ENCODE data around the gene RALGAPA1.
"Not testable (repeated sequence)": the region's sequence is repeated elsewhere in the genome, so short reads cannot be mapped to it uniquely, and the experiment has no call there.

The RALGAPA1 gene

GRCh38 chr14:35699791-35700444 lies 109.2 kb downstream of the RALGAPA1 start:
- DNase-seq (ENCODE audit: low read depth, low spot score), result no peak

- no peak for DNase-seq (ENCODE audit: low read depth, low spot score)
These were observed 112.5 kb downstream of the RALGAPA1 start for GRCh38 chr14:35696575-35696974.

- DNase-seq (ENCODE audit: low read depth, low spot score), result no peak
These were observed 113.0 kb downstream of the RALGAPA1 start for GRCh38 chr14:35696119-35696518.

DNA sequence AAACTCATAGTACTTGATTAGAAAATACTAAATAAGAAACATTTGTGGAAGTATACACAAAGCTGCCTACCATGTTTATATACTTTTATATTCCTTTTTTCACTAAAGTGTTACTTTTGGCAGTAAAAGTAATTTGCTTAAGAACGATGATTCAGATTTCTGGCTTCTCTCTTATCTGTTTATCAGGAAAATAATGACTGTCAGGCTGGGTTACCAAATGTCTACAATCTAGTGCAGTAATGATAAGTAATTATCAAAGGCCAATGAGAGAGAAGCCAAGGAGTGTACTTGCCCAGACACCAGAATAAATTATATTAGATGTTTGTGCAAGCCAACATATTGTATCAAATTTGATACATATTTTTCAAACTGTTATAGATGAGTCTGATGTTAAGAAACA lies 113.4 kb downstream of the RALGAPA1 start:
- DNase-seq (ENCODE audit: low read depth, low spot score), result no peak

GRCh38 chr14:35695072-35695471 lies 114.0 kb downstream of the RALGAPA1 start:
- DNase-seq (ENCODE audit: low read depth, low spot score), result no peak

DNA sequence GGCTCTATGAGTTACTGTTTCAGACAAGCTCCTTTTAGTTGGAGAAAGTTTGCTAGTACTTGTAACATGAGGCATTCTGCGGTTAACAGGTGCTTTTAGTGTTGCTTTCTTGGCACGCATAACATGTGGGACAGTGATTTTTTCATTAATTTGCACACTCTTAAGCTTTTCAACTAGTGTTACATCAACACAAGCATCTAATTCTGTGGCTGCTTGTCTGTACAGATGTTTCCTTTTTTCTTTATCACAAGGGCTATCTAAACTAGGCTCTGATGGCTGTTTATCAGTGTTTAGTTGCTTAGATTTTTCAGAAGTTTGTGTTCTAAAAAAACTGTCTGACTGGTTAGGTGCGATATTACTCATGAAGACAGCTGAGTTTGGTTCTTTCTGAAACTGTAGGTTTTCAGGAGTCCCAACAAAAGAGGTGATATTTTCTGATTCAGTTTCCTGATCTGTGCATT lies 120.1 kb downstream of the RALGAPA1 start:
- no peak for DNase-seq (ENCODE audit: low read depth, low spot score)

DNA sequence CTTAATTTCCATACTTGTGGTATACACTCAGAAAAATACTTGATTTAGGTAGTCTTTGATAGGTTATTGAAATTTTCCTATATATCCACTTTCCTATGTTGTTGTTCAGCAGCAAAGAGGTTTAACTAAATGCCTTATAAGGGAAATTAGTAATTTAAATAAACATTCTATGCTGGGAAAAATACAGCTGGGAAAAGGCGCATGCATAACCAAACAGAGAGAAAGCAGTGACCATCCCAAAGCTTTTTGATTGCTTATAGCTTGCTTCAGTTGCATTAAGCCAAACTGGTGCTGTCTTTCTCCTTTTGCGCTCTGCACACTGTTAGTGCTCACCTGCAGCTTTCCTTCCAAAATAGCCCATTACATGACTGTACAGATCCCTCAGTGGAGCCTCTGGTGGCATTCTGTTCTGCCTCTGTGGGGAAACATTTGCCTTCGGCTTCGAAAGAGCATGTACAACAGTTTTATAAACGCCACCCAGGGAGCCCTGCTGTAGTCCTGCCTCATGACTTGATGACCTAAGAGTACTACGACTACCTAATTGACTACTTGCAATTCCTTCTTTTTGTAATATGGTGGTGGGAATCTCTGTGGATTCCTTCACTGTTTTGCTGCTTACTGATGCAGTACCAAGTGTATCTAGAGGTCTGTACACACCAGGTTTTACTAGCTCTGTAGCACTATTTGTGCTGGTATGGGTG lies 120.8 kb downstream of the RALGAPA1 start:
- DNase-seq (ENCODE audit: low read depth, low spot score), result no peak

GRCh38 chr14:35687335-35687939 lies 121.7 kb downstream of the RALGAPA1 start:
- no peak for DNase-seq (ENCODE audit: low read depth, low spot score)

GRCh38 chr14:35683688-35684087 lies 125.4 kb downstream of the RALGAPA1 start:
- not testable (repeated sequence) for DNase-seq (ENCODE audit: low read depth, low spot score)

GRCh38 chr14:35682802-35683201 lies 126.3 kb downstream of the RALGAPA1 start:
- no peak for DNase-seq (ENCODE audit: low read depth, low spot score)

- no peak for DNase-seq (ENCODE audit: low read depth, low spot score)
These were observed 130.6 kb downstream of the RALGAPA1 start for GRCh38 chr14:35678403-35679028.

- DNase-seq (ENCODE audit: low read depth, low spot score), result no peak
These were observed 139.3 kb downstream of the RALGAPA1 start for GRCh38 chr14:35669782-35670181.

DNA sequence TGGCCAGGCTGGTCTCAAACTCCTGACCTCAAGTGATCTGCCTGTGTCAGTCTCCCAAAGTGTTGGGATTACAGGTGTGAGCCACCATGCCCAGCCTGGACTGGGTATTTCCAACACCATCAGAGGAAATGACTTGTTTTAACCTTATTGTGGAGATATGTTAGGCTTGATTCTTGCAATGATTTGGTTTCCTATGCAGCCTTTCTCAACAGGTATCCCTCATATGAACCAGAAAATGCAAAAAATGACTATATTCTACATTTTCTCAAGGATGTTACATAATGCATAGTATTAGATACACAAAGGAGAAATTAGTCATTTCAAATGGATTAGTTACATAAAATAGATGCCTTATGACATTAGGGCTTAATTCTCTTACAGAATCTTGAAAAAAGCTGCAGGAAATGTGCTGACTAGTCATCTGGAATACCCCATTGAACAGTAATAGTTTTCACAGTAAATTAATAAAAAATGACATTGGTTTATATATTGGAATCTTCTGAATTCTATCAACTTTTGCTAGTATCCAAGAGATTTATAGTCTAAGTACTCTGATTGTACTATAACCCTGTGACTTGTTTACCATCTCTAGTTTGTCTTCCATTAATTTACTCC lies 142.6 kb downstream of the RALGAPA1 start:
- DNase-seq (ENCODE audit: low read depth, low spot score), result no peak

DNA sequence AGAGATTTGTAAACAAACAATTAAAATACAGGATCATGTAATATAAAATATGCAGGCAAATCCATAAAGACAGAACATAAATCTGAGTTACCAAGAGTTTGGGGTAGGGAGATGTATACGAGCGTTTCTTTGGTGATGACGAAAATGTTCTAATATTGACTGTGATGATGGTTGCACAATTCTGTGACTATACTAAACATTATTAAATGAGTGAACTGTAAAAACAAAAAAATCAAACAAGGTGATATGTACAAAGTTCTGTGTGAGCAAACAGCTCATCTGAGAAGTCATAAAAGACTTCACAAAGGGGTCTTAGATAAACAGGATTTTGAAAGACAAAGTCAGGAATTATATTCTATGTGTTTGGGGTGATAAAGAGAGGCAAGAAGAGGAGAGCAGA lies 147.2 kb downstream of the RALGAPA1 start:
- DNase-seq (ENCODE audit: low read depth, low spot score), result no peak

- DNase-seq (ENCODE audit: low read depth, low spot score), result no peak
These were observed 156.1 kb downstream of the RALGAPA1 start for GRCh38 chr14:35653045-35653444.

- DNase-seq (ENCODE audit: low read depth, low spot score), result no peak
These were observed 165.6 kb downstream of the RALGAPA1 start for GRCh38 chr14:35643513-35643912.

DNA sequence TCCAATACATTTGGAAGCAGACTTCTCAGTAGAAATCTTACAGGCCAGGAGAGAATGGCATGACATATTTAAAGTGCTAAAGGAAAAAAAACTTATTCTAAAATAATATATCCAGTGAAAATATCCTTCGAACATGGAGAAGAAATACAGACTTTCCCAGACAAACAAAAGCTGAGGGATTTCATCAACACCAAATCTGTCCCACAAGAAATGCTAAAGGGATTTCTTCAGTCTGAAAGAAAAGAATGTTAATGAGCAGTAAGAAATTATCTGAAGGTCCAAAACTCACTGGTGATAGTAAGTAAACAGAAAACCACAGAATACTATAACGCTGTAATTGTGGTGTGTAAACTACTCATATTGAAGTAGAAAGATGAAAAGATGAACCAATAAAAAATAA lies 171.2 kb downstream of the RALGAPA1 start:
- no peak for DNase-seq (ENCODE audit: low read depth, low spot score)

GRCh38 chr14:35637269-35637668 lies 171.8 kb downstream of the RALGAPA1 start:
- no peak for DNase-seq (ENCODE audit: low read depth, low spot score)

GRCh38 chr14:35632676-35633075 lies 176.4 kb downstream of the RALGAPA1 start:
- DNase-seq (ENCODE audit: low read depth, low spot score), result no peak

DNA sequence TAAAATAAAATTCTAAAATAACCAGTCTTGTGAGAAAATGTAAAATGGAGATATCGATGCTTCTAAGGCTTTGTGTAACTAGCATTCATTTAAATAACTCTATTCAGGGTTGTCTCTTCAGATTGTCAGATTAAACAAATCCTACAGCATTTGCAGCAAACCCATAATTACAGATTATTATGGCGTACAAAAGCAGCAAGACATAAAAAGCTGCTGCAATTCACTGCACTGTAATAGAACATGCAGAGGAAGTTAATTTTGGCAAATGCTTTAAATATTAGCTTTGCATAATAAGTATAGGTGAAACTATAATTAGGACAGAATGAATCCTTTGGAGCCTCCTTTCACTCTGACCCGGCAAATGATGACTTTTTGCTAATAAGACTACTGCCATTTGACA lies 176.8 kb downstream of the RALGAPA1 start:
- DNase-seq (ENCODE audit: low read depth, low spot score), result no peak

DNA sequence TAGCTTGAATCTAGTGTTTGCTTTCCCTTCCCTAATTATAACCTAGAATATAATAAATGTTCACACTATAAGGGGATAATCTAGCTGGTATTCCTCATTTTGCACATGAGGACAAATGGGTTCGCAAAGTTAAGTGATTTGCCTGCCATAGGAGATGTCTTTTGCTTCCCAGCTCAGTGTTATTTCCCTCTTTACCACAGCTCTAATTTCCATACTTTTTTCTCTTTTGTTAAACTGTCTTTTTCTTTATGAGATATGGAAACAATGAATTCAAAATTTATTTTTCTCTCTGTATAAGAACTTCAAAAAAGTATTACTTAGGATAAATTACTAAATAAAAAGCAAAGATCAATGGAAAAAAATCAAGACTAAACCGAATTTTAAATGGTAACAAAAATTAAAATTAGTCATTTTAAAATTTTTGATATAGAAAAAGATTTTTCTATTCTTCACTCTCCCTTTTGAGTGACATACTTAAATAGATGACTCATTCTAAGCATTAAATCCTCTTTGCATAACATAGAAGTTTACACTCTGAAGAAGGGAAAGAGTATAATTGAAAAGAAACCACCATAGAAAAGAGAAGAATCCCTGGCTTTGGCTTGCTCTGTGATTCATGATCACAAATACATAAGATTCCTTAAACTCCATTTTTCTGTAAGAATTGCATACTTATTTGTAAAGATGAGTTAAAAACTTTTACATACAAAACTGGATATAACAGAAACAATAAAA lies 177.9 kb downstream of the RALGAPA1 start:
- DNase-seq (ENCODE audit: low read depth, low spot score), result no peak
